ENCODE measurements around the gene LRRC8D. TPM values are rescaled to one million over a fixed set of nuclear protein-coding genes. Genes with fewer than 3 reads are reported as not detected.

LRRC8D gene
- total RNA-seq, 2 donors from 2014 or later: 35.8 to 42.7 TPM

- intact Hi-C loops (cut with DNase I): no loop called here
- Histone ChIP-seq H3K27ac (no peak overlapping the region), H3K27me3 (no peaks in the 10 kb centered on the region), H3K9me3 (no peaks in the 10 kb centered on the region), H3K36me3 (no peaks in the 10 kb centered on the region), H3K9ac (ENCODE audit: low read depth in 2 of 2, low read length in 2 of 2) (no peak overlapping the region), H3K4me3 (no peak overlapping the region), H3K4me1 (no peaks in the 10 kb centered on the region)
- no peak for TF ChIP-seq CTCF (IDR thresholded peaks at IDR 0.05)
- no peak for DNase-seq
Measured at GRCh38 chr1:89952605-89953130, 131.8 kb downstream of the LRRC8D start.

- H3K9ac ChIP-seq (ENCODE audit: low read depth in 2 of 2, low read length in 2 of 2): no peak overlapping the region
- no peak overlapping the region for H3K27ac ChIP-seq
- TF ChIP-seq CTCF (IDR thresholded peaks at IDR 0.05): no peak
- H3K36me3 ChIP-seq: no peaks in the 10 kb centered on the region
- no peaks in the 10 kb centered on the region for H3K4me1 ChIP-seq
- intact Hi-C loops (cut with DNase I): no loop called here
- no peaks in the 10 kb centered on the region for H3K9me3 ChIP-seq
- H3K27me3 ChIP-seq: no peaks in the 10 kb centered on the region
- no peak overlapping the region for H3K4me3 ChIP-seq
- peak; percentile 86 for DNase-seq
Measured at GRCh38 chr1:89953131-89953626, 132.3 kb downstream of the LRRC8D start.

- no peak for DNase-seq
- Histone ChIP-seq H3K9me3 (no peaks in the 10 kb centered on the region), H3K27ac (no peak overlapping the region), H3K9ac (ENCODE audit: low read depth in 2 of 2, low read length in 2 of 2) (no peak overlapping the region), H3K36me3 (no peaks in the 10 kb centered on the region), H3K27me3 (no peaks in the 10 kb centered on the region), H3K4me1 (no peaks in the 10 kb centered on the region), H3K4me3 (no peak overlapping the region)
- TF ChIP-seq CTCF (IDR thresholded peaks at IDR 0.05): no peak
- intact Hi-C loops (cut with DNase I): no loop called here
Measured at GRCh38 chr1:89953929-89954328, 133.1 kb downstream of the LRRC8D start.

- Histone ChIP-seq H3K4me1 (no peaks in the 10 kb centered on the region), H3K4me3 (no peak overlapping the region), H3K27me3 (no peaks in the 10 kb centered on the region), H3K36me3 (no peaks in the 10 kb centered on the region), H3K27ac (no peak overlapping the region), H3K9me3 (no peaks in the 10 kb centered on the region), H3K9ac (ENCODE audit: low read depth in 2 of 2, low read length in 2 of 2) (no peak overlapping the region)
- TF ChIP-seq CTCF (IDR thresholded peaks at IDR 0.05): no peak
- intact Hi-C loops (cut with DNase I): no loop called here
- no peak for DNase-seq
Measured at GRCh38 chr1:89954401-89954800, 133.6 kb downstream of the LRRC8D start.

- no peak for DNase-seq
- H3K27ac ChIP-seq: no peak overlapping the region
- no peak overlapping the region for H3K9ac ChIP-seq (ENCODE audit: low read depth in 2 of 2, low read length in 2 of 2)
- no peak overlapping the region for H3K4me3 ChIP-seq
- intact Hi-C loops (cut with DNase I): no loop called here
- TF ChIP-seq CTCF (IDR thresholded peaks at IDR 0.05): no peak
- no peaks in the 10 kb centered on the region for H3K36me3 ChIP-seq
- H3K9me3 ChIP-seq: no peaks in the 10 kb centered on the region
- H3K4me1 ChIP-seq: no peaks in the 10 kb centered on the region
- no peaks in the 10 kb centered on the region for H3K27me3 ChIP-seq
Measured at GRCh38 chr1:89955311-89956205, 134.7 kb downstream of the LRRC8D start.
